Measurements from ENCODE around the gene CERS2.
A peak's percentile ranks its signal among the peaks of the same experiment; 100 is the strongest.

CERS2 gene, protein sequence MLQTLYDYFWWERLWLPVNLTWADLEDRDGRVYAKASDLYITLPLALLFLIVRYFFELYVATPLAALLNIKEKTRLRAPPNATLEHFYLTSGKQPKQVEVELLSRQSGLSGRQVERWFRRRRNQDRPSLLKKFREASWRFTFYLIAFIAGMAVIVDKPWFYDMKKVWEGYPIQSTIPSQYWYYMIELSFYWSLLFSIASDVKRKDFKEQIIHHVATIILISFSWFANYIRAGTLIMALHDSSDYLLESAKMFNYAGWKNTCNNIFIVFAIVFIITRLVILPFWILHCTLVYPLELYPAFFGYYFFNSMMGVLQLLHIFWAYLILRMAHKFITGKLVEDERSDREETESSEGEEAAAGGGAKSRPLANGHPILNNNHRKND

DNA sequence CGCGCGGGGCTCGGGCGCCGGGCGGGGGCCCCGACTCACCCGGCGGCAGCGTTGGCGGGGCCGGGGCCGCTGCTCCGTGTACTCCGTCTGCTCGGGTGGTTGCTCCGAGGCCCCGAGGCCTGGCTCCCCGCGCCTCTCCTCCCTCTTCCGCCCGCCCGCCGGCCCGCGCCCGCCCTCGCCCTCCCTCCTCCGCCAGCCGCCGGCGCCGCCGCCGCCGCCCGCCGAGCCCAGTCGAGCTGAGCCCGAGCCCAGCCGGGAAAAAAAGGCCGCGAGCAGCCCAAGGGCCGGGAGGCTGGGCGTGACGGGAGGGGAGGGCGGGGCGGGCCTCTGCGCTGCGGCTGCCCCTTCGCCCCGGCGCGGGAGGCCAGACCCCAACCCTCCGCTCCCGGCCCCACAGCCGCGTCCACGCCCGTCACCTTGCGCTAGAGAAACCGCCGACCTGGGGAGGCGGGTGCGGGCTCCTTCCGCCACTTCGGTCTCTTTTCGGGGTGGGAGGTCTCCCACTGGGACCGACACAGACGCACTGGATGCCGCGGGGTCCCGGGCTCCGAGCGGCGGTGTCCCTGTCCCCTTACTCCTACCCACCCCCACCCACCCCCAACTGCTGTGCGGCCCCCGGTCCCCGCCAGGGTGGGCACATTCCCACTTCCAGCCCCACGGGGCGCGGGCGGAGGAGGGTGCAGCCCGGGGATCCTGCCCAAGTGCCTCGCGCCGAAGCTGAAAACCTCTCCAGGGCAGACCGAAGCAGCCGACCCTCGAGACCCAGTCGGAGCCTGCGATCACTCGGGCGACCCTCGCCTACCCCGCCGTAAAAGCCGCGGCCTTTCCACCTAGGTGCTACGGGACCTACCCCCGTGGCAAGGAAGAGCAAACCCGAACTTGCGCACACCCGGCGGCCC, at the start of gene CERS2:
CERS2 (minus strand) TSS at position 256 of the 899 bp plus-strand sequence. CDS start 5,745 bp downstream, outside the sequence.
- Histone ChIP-seq H3K36me3 (ENCODE audit: insufficient read depth, low read length) (no peaks in the 10 kb centered on the region), H3K9ac (ENCODE audit: low read depth, low read length) (peak within 1 kb of the TSS; percentile 78), H3K9me3 (ENCODE audit: control insufficient read depth, insufficient read depth, low read length) (no peaks in the 10 kb centered on the region), H3K4me1 (ENCODE audit: insufficient read depth, low read length) (peaks cover 50% of the 10 kb centered on the region)

DNA sequence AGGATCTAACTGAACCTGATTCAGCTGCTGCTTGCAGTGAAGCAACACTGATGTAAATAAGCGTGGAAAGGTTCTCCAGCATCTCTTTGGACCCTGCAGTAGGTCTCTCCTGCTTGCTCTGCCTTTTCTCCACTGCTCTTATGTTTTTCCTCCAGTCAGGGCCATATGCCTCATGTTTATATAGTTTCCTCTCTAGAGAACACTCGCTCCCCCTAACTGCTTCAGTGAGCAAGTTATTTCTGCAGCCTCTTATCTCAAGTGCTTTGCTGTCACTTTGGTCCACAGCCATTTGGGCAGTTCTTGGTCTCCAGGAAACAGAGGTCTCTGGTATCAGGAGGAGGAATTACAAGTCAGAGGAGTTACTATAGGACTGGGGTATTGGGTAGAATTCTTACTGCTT, 38.9 kb upstream of the CERS2 start:
- peaks cover 4% of the 10 kb centered on the region; the same call in 1 of the 2 replicates for H3K36me3 ChIP-seq (ENCODE audit: insufficient read depth, low read length)
- no peak overlapping the region for H3K9ac ChIP-seq (ENCODE audit: low read depth, low read length)
- H3K4me1 ChIP-seq (ENCODE audit: insufficient read depth, low read length): peaks cover 4% of the 10 kb centered on the region; the same call in 1 of the 2 replicates
- no peaks in the 10 kb centered on the region for H3K9me3 ChIP-seq (ENCODE audit: control insufficient read depth, insufficient read depth, low read length)

DNA sequence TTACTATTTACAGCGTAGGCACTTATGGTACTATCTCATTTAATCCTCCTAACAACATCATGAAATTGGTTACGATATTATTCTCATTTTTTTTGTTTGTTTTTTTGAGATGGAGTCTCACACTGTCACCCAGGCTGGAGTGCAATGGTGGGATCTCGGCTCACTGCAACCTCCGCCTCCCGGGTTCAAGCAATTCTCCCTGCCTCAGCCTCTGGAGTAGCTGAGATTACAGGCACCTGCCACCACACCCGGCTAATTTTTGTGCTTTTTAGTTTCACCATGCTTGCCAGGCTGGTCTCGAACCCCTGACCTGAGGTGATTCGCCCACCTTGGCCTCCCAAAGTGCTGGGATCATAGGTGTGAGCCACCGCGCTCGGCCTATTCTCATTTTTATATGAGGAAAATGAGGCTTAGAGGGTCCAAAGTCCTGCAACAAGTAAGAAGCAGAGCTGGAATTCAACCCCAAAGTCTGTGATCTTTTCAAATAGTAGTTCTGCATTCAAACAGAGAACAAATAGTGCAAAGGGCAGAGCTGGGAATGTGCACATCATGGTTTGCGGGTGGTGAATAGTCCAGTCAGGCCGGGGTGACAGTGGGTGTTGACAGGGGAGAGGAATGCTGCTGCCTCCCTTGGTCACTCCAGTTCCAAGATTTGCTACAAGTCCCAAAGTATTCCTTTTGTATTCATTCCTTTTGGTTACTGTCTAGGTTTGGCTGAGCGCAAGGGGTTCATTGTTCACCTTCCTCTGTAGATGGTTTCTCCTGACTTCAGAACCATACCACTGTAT, 38.2 kb upstream of the CERS2 start:
- Histone ChIP-seq H3K9ac (ENCODE audit: low read depth, low read length) (no peak overlapping the region), H3K9me3 (ENCODE audit: control insufficient read depth, insufficient read depth, low read length) (no peaks in the 10 kb centered on the region), H3K36me3 (ENCODE audit: insufficient read depth, low read length) (peaks cover 4% of the 10 kb centered on the region; the same call in 1 of the 2 replicates), H3K4me1 (ENCODE audit: insufficient read depth, low read length) (peaks cover 6% of the 10 kb centered on the region; the same call in 1 of the 2 replicates)

DNA sequence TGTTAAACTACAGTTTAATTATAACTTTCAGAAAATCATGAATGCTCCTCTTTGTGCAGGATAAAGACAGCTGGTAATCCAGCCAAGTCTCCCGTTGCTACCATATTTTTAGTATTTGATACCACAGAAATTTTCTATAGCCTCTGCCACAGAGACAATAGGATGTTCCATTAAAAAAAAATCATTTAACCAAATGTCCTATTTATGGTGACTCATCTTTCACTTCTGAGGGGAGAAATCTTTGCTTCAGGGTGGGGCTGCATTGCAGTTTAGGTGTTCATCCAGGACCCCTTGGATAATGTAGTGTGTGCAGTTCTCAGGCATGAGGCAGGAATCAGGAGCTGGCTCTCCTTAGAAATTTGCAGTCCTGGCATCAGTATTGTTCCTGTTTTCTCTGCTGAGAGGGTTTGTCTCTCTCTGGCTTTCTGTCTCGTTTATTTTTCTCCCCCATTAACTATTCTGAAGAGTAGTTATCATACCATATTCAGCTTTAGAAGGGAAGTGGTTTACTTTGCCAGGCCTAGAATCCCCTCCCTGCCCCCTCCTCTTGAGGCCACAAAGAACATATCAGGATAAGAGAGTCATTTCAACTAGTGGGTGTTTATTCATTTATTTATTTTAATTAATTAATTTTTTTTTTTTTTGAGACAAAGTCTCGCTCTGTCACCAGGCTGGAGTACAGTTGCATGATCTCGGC, 36.7 kb upstream of the CERS2 start:
- no peak overlapping the region for H3K9ac ChIP-seq (ENCODE audit: low read depth, low read length)
- no peaks in the 10 kb centered on the region for H3K9me3 ChIP-seq (ENCODE audit: control insufficient read depth, insufficient read depth, low read length)
- H3K4me1 ChIP-seq (ENCODE audit: insufficient read depth, low read length): peaks cover 11% of the 10 kb centered on the region; the same call in 1 of the 2 replicates
- no peaks in the 10 kb centered on the region for H3K36me3 ChIP-seq (ENCODE audit: insufficient read depth, low read length)

DNA sequence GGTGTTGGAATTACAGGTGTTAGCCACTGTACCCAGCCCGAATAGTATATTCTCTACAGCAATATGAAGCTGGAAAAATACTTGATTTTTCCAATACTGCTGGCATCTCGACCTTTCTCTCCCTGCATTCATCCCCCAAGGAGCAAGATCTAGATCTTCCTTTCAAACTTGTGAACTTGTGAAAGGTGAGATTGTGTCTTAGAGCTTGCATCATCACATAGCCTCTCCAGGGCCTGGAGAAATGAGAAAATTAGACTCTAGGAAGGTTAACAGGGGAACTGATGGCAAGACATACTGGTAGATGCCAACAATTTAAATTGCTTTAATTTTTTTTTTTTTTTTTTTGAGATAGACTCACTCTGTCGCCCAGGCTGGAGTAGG, 35.7 kb upstream of the CERS2 start:
- H3K4me1 ChIP-seq (ENCODE audit: insufficient read depth, low read length): peaks cover 18% of the 10 kb centered on the region
- H3K36me3 ChIP-seq (ENCODE audit: insufficient read depth, low read length): no peaks in the 10 kb centered on the region
- H3K9ac ChIP-seq (ENCODE audit: low read depth, low read length): no peak overlapping the region
- H3K9me3 ChIP-seq (ENCODE audit: control insufficient read depth, insufficient read depth, low read length): no peaks in the 10 kb centered on the region

DNA sequence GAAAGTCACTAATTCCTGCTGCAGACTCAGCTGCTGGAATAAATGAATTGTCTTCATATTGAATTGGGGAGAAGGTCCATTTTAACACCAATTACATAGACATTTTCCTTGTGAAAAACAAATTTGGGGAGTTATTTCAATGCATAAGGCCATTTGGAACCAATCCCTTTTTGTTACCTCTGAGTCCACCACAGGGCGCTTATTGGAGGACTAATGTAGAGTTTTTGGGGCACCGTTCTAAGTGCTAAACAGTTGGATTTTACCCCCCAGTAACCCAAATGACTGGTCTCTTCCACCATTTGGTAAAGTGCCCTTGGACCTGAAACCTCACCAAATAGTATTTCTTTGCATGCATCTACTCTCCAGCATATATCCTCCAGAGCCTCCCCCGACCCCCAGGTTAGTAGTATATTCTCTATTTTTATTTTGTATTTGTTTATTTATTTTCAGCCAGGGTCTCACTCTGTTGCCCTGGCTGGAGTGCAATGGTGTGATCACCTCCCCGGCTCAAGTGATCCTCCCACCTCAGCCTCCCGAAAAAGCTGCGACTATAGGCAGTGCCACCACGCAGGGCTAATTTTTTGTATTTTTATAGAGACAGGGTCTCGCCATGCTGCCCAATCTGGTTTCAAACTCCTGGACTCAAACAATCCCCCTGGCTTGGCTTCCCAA, 35.2 kb upstream of the CERS2 start:
- Histone ChIP-seq H3K36me3 (ENCODE audit: insufficient read depth, low read length) (no peaks in the 10 kb centered on the region), H3K4me1 (ENCODE audit: insufficient read depth, low read length) (peaks cover 18% of the 10 kb centered on the region), H3K9me3 (ENCODE audit: control insufficient read depth, insufficient read depth, low read length) (no peaks in the 10 kb centered on the region), H3K9ac (ENCODE audit: low read depth, low read length) (peak overlapping the region; percentile 72)

DNA sequence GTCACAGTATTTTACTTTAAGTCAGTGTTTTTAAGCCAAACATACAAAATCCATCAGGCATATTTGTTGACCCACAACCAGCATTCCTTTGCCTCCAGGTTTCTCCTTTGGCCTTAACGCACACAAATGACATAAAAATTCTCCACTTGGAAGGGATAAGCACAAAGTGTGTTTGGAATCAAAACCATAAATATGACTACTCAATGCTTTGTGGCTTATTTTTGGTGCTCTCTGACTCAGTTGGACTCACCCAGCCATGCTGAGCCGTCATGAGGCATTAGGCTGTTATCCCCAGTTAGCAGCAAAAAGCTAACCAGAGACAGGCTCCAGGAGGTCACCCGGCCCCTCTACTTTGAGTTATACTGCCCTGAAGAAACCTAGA, 34.6 kb upstream of the CERS2 start:
- Histone ChIP-seq H3K36me3 (ENCODE audit: insufficient read depth, low read length) (no peaks in the 10 kb centered on the region), H3K9ac (ENCODE audit: low read depth, low read length) (peak overlapping the region; percentile 72), H3K4me1 (ENCODE audit: insufficient read depth, low read length) (peaks cover 18% of the 10 kb centered on the region), H3K9me3 (ENCODE audit: control insufficient read depth, insufficient read depth, low read length) (no peaks in the 10 kb centered on the region)

DNA sequence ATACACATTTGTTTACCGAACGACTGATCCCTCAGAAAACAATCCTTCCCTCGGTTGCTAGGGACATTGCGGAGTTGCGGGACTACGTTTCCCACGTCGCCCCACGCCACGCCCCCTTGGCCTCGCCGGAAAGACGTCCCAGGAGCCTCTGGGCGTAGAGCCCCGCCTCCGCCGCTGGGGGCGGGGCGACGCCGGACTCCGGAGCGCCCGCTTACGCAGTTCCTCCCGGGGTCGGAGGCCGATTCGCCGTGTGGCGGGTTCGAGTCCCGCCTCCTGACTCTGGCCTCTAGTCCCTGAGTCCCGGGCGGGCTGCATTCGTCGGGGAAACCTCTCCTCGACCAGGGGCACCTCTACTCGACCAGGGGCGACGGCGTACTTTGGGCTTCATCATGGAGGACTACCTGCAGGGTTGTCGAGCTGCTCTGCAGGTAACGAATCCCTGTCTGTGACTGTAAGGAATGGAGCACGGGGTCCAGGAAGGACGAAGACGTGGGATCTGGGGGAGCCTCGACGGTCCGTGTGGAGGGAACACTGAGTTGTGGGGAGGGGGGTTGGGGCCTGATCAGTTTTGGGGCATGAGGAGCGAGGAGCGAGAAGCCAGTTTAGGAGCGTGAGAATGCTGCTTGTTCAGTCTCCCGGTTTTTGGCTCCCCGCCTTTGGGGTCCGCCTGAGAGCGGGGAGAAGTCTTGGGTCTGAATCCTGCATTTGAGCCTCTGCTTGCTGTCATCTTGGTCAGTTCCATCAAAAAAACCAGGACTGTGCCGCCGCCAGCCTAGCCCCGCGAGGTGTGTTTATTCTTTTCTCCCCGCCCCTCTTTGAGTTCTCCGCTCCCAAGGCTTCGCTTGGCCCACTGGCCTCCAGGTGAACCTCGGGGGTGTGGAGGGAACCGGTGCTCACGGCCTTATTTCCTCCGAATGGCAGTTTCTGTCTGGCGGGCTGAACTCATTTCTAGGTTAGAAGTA, 33.9 kb upstream of the CERS2 start, which contains the start of gene PRUNE1:
PRUNE1 (plus strand) TSS at position 206 of the 962 bp plus-strand sequence; CDS start at position 390, 184 bp downstream.
- Histone ChIP-seq H3K36me3 (ENCODE audit: insufficient read depth, low read length) (no peaks in the 10 kb centered on the region), H3K4me1 (ENCODE audit: insufficient read depth, low read length) (peaks cover 18% of the 10 kb centered on the region), H3K9ac (ENCODE audit: low read depth, low read length) (peak within 1 kb of the TSS; percentile 72), H3K9me3 (ENCODE audit: control insufficient read depth, insufficient read depth, low read length) (no peaks in the 10 kb centered on the region)

DNA sequence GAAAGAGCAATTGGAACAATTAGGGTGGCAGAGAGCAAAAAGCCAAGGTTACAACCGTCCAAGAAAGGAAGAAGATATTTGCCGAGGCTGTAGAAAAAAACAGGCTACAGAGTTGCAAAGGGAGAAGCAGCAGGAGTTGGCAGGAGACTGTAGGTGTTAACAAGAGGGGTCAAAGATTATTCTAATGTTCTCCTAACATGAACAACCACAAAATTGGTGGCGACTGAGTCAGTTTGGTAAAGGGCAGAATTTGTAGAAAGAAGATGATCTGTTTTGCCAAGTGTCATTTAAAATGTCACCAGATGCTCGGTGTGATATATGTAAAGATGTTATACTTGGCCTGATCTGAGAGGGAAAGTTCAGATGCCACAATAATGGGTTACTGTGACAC, 33.2 kb upstream of the CERS2 start:
- no peaks in the 10 kb centered on the region for H3K9me3 ChIP-seq (ENCODE audit: control insufficient read depth, insufficient read depth, low read length)
- no peaks in the 10 kb centered on the region for H3K36me3 ChIP-seq (ENCODE audit: insufficient read depth, low read length)
- peak overlapping the region; percentile 72; the same call in 1 of the 2 replicates for H3K9ac ChIP-seq (ENCODE audit: low read depth, low read length)
- H3K4me1 ChIP-seq (ENCODE audit: insufficient read depth, low read length): peaks cover 18% of the 10 kb centered on the region

DNA sequence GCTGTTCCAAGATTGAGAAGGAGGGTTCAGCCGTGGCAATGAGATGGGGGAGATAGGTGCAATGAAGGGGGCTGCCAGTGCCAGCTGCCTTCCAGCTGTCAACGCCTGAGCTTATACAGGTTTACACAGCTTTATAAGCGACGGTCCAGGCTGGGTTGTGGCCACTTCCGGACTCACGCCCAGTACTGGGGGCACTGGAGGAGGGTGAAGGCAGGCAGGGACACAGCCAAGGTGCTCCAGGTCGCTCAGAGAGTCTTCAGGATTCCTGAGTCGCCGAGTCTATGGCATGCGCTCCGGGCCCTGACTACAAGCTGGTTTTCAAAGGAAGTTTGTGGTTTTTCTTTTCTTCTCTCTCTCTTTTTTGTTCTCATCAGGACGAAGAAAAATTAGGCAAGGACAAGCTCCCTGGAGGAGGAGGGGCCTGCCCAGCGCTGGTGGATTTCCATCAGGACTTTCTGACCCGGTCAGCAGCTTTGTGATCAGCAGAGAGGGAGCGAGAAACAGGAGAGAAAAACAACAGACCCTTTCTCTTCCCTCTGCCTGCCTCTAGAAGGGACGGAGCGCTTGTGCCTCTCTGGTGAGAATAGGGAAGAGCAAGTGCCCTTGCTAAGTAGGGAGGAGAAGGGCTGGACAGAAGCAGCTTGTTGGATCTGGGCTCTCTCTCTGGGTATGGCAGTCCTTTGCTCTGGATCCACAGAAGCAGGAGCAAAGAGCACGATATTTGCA, 31.9 kb upstream of the CERS2 start, which contains the start of gene MINDY1:
MINDY1 (minus strand) TSS at position 576 of the 726 bp plus-strand sequence. CDS start 4,285 bp downstream, outside the sequence.
- peak within 1 kb of the TSS; percentile 60 for H3K9ac ChIP-seq (ENCODE audit: low read depth, low read length)
- peaks cover 24% of the 10 kb centered on the region for H3K4me1 ChIP-seq (ENCODE audit: insufficient read depth, low read length)
- no peaks in the 10 kb centered on the region for H3K9me3 ChIP-seq (ENCODE audit: control insufficient read depth, insufficient read depth, low read length)
- H3K36me3 ChIP-seq (ENCODE audit: insufficient read depth, low read length): no peaks in the 10 kb centered on the region

DNA sequence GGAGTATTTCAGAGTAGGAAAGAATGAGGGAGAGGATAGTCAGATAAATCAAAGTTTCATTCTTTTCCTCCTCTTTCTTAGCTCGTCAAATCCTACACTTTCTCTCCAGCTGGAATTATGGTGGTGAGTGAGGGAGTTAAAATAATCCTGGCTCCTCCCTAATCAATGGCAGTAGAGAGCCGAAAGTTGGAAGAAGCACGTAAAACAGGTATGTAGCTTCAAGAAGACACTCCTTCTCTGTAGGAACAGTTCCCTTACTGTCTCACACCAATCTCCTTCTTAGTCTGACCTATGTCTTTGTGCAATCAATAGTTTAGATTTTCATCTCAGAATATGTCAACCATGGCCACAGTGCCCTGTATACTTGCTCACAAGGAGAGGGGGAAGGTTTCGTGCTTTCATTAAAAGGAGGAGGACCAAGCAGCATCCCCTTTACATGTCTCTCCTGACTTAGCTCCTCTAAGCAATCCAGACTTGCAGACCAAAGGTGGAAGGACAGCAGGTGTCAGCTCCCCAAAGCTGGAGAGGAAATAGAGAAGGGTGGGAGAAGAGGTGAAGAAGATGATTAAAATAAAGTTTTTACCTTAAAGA, 31.2 kb upstream of the CERS2 start:
- no peaks in the 10 kb centered on the region for H3K9me3 ChIP-seq (ENCODE audit: control insufficient read depth, insufficient read depth, low read length)
- peak overlapping the region; percentile 60 for H3K9ac ChIP-seq (ENCODE audit: low read depth, low read length)
- peaks cover 27% of the 10 kb centered on the region for H3K4me1 ChIP-seq (ENCODE audit: insufficient read depth, low read length)
- no peaks in the 10 kb centered on the region for H3K36me3 ChIP-seq (ENCODE audit: insufficient read depth, low read length)
